HCT116 (cell line): ENCODE measurements around the gene AP4S1.

ENCODE experiments used
- CEBPB ChIP-seq: IDR thresholded peaks from 2 replicates; pipeline ENCODE4 v1.6.1; 2012; ENCODE audit warnings: low read depth
- CTCF ChIP-seq, 3 experiments: fragments of 200-600 bp in 1 of 3; sonication (generic) in 1 of 3; IDR thresholded peaks in 2 of 3; conservative IDR thresholded peaks in 1 of 3; 2 replicates each; pipeline ENCODE4 v1.5.1; 2012 to 2017; ENCODE audit warnings: low read depth in 2 of 3, low read length in 2 of 3, antibody characterized with exemption in 1 of 3, borderline replicate concordance in 1 of 3, control low read depth in 1 of 3, mild to moderate bottlenecking in 1 of 3, mixed read lengths in 1 of 3, mixed run types in 1 of 3, moderate library complexity in 1 of 3; ENCODE audit not compliant: insufficient read depth in 1 of 3
- EZH2 ChIP-seq: fragments of 200-600 bp; sonication (generic); IDR thresholded peaks from 2 replicates; pipeline ENCODE4 v1.6.1; 2017; ENCODE audit warnings: antibody characterized with exemption, mixed run types
- EZH2phosphoT487 ChIP-seq: fragments of 200-600 bp; IDR thresholded peaks from 2 replicates; pipeline ENCODE4 v1.6.1; 2018; ENCODE audit warnings: antibody characterized with exemption, borderline replicate concordance
- POLR2AphosphoS5 ChIP-seq: IDR thresholded peaks from 2 replicates; pipeline ENCODE4 v1.6.1; 2011; ENCODE audit warnings: mild to moderate bottlenecking, low read depth, low read length, moderate library complexity
- REST ChIP-seq: IDR thresholded peaks from 2 replicates; pipeline ENCODE4 v1.6.1; 2012; ENCODE audit warnings: low read depth

- TF ChIP-seq CTCF (IDR thresholded peaks at IDR 0.05 in 2 of 3, conservative IDR thresholded peaks at IDR 0.05 in 1 of 3; ENCODE audit: borderline replicate concordance in 1 of 3, insufficient read depth in 1 of 3, low read depth in 2 of 3, low read length in 2 of 3) (no peak), EZH2phosphoT487 (no peak), EZH2 (no peak), POLR2AphosphoS5 (no peak), REST (no peak), CEBPB (no peak)
Observed at GRCh38 chr14:31071151-31071550, 45.7 kb downstream of the AP4S1 start.
